DND-41 (cell line): Measurements from ENCODE around the gene OR5B3.

Experiments
- EZH2 ChIP-seq: IDR thresholded peaks from 3 replicates; pipeline ENCODE4 v1.6.1; 2012; ENCODE audit warnings: borderline replicate concordance, low read depth, mild to moderate bottlenecking, moderate library complexity, low read length, inconsistent platforms; ENCODE audit not compliant: severe bottlenecking
- TF ChIP-seq, protein P1 (sequence below): IDR thresholded peaks from 2 replicates; pipeline ENCODE4 v1.5.1; 2012; ENCODE audit warnings: borderline replicate concordance, low read length, moderate library complexity, mild to moderate bottlenecking; ENCODE audit not compliant: poor library complexity, severe bottlenecking; ENCODE audit errors: extremely low read depth

DNA sequence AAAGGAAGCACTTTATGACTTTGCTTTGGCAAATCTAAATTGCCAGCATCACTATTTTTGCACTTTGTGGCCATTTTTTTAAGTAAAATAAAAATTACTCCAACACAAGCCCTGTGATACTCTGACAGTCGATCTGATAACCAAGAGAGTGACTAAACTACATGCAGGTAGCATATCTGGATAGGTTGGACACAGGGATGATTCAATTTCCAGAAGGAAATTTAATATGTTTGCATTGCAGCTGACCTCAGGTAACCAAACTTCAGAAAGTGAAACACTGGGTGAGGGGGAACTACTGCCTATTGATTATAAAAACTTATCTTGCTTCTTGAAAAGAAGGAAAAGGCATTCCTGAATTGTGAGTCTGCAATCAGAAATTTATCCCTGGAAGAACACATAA is 13.9 kb downstream of the OR5B3 start:
- TF ChIP-seq, protein P1, sequence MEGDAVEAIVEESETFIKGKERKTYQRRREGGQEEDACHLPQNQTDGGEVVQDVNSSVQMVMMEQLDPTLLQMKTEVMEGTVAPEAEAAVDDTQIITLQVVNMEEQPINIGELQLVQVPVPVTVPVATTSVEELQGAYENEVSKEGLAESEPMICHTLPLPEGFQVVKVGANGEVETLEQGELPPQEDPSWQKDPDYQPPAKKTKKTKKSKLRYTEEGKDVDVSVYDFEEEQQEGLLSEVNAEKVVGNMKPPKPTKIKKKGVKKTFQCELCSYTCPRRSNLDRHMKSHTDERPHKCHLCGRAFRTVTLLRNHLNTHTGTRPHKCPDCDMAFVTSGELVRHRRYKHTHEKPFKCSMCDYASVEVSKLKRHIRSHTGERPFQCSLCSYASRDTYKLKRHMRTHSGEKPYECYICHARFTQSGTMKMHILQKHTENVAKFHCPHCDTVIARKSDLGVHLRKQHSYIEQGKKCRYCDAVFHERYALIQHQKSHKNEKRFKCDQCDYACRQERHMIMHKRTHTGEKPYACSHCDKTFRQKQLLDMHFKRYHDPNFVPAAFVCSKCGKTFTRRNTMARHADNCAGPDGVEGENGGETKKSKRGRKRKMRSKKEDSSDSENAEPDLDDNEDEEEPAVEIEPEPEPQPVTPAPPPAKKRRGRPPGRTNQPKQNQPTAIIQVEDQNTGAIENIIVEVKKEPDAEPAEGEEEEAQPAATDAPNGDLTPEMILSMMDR: no peak
- TF ChIP-seq EZH2: no peak
